ENCODE results near the gene OR4K1.
"Not testable (repeated sequence)": the region's sequence is repeated elsewhere in the genome, so short reads cannot be mapped to it uniquely, and the experiment has no call there.

Gene OR4K1

DNA sequence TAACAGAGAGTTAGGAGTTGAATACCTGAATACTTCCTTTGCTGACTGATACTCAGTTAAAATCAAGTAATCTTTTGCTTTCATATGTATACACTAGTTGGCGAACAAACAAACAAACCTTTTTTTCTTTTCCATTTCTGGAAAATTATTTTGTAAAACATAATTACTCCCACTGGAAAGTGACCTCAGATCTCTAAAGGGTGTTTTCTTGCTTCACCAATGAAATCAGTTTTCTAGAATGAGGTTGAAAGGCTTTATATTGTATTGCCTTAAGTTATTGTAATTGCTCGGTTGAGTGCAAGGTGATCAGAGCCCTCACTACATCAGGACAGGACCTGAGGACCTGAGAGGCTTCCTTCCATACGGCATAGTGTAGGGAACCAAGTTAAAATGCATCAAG lies at the start of gene OR4K1:
Gene OR4K1 (plus strand): TSS at position 301 of the 400 bp plus-strand sequence. CDS start 4,750 bp downstream, outside the sequence.
- no peak for DNase-seq (ENCODE audit: low spot score)

GRCh38 chr14:19895282-19895681 lies 35.4 kb upstream of the OR4K1 start:
- DNase-seq (ENCODE audit: low spot score) = no peak

- no peak for DNase-seq (ENCODE audit: low spot score)
These were observed 29.7 kb upstream of the OR4K1 start for GRCh38 chr14:19900999-19901398.

DNA sequence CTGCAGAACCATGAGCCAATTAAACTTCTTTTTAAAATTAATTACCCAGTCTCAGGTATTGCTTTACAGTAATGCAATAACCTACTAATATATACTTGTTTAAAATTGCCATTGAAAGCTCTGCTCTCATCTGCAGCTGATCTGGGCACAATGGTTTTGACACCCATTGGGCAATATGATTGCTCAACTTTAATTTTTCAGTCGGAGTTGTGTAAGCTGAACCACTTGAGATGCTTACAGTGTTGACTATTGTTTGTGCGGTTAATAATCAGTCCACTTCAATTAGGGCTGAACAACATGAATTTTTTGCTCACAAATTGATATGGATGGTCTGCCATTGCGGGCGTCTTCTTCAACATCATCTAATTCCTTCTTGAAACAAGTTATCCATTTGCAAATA lies 28.3 kb upstream of the OR4K1 start:
- no peak for DNase-seq (ENCODE audit: low spot score)

- DNase-seq (ENCODE audit: low spot score) = no peak
These were observed 24.1 kb upstream of the OR4K1 start for GRCh38 chr14:19906665-19907064.

GRCh38 chr14:19911114-19911513 lies 19.6 kb upstream of the OR4K1 start:
- DNase-seq (ENCODE audit: low spot score) = no peak

DNA sequence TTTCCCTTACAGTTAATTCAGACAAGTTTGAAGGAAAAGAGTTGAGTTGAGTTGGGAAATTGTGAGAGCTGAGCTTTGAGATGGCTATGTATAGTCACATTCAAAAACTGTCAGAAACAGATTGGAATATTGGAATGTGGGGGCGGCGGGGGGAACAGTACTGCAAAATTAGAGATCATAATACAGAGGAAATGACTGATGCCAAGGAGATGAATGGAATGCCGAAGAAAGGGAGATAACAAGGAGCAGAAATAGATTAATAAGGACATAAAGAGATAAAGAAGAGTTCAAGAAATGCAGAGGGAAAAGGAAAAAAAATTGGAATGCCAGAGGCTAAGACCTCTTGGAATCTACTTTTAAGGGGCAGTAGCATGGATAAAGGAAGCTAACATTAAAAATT lies 13.5 kb upstream of the OR4K1 start:
- no peak for DNase-seq (ENCODE audit: low spot score)

GRCh38 chr14:19917955-19918518 lies 12.7 kb upstream of the OR4K1 start:
- no peak for DNase-seq (ENCODE audit: low spot score)

- DNase-seq (ENCODE audit: low spot score) = no peak
These were observed 12.0 kb upstream of the OR4K1 start for GRCh38 chr14:19918553-19919264.

- no peak for DNase-seq (ENCODE audit: low spot score)
These were observed 10.6 kb upstream of the OR4K1 start, which contains the start of gene OR4K5 for GRCh38 chr14:19920021-19920657. Gene OR4K5 (plus strand): TSS chr14:19920607. CDS start chr14:19920607, 0 bp downstream.

- DNase-seq (ENCODE audit: low spot score) = no peak
These were observed 11.0 kb downstream of the OR4K1 start for GRCh38 chr14:19941668-19942067.

DNA sequence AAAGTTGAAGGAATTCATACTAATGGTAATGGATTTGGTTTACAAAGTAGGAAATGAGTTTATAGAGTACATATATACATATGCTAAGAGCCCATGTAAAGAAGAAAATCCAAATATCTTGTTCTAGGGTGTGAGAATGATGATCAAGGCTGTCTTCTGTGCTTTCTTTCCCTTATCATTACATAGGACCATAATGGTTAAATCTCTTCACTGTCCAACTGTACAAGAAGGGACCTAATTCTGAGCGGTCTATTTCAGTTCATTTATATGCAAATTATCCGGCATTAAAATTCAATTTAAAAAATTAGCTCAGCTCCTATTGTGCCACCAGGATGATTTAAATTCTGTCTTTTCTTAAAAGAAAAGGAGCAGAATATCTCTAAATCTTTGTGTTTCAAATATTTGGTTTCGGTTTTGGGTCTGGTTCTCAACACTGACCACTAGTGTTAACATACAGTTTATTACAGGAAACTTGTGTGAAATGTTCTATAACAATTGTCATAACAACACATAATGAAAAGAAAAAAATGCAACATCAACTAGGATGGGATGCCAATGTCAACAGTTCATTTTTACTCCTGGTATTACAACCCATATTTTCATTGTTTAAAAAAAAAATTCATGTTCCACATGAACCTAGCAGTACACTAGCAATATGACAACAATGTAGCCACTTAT lies 16.8 kb downstream of the OR4K1 start:
- no peak for DNase-seq (ENCODE audit: low spot score)

DNA sequence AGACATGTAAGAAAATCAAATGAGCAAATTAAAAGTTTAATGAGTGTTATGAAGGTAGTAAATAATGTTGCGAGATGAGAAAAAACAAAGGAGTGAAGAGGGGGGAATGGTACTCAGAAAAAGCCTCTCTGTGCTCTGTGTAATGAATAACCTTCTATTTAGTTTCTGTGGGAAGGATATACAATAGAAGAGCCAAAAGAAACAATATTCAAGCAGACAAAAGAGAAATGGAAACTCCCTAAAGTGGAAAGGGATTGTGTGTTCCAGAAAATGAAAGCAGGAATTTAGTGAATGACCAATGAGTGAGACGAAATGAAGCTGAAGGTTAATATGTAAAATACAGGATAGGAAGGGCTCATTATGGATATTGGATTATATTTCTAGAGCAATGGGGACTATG lies 18.5 kb downstream of the OR4K1 start:
- no peak for DNase-seq (ENCODE audit: low spot score)

DNA sequence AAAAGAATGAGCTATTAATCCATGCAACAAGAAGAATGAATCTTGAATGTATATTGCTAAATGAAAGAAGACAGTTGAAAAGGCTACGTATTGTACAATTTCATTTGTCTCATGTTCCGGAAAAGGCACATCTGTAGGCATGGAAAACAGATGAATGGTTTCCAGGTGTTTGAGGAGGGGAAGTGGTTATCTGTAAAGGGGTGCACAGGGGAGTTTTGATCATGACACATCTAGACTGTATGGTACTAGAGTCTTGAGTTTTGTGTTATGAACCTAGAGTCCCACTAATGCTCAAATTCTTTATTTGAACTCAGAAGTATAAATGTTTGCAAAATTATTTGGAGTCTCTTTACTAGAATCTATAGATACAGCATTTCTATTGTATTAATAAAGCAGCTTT lies 39.0 kb downstream of the OR4K1 start:
- not testable (repeated sequence) for DNase-seq (ENCODE audit: low spot score)

DNA sequence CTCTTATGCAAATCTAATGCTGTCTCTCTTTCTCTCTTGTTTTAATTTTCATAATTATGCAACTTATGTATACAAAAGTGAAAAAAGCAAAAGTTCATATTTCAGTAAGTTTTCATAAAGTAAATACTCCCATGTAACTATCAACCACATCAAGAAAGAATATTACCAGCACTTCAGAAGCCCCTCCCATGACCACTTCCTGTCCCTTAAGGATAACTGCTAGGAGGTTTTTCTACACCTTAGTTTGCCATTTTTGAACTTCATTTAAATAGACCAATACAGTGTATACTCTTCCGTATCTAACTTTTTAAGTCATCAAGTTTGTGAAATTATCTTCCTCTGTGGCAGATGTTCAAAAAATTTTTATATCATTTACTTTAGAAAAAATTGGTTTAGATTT lies 44.1 kb downstream of the OR4K1 start:
- DNase-seq (ENCODE audit: low spot score) = peak; percentile 64

DNA sequence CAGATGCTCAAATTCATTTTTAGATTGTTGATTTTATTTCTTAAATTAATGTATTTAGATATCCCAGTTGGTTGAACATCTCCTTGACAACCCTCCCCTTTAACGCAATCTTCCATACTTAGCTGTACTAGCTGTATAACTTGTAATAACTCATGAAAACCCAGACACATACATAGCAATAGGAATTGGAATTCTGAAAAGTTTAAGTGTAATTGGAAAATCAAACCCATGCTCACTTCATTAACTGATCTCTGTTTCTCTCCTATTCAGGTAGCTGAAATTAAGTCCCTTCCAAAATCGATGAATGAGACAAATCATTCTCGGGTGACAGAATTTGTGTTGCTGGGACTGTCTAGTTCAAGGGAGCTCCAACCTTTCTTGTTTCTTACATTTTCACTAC lies 44.6 kb downstream of the OR4K1 start, which contains the start of gene OR4K15:
Gene OR4K15 (plus strand): TSS at position 301 of the 400 bp plus-strand sequence. CDS start 0 bp downstream, at position 301.
- DNase-seq (ENCODE audit: low spot score) = no peak
